ENCODE data around the gene CGNL1. TPM values are rescaled to one million over a fixed set of nuclear protein-coding genes. Genes with fewer than 3 reads are reported as not detected.

The CGNL1 gene
- total RNA-seq, 1 donor from 2014 or later = 0.11 TPM

DNA sequence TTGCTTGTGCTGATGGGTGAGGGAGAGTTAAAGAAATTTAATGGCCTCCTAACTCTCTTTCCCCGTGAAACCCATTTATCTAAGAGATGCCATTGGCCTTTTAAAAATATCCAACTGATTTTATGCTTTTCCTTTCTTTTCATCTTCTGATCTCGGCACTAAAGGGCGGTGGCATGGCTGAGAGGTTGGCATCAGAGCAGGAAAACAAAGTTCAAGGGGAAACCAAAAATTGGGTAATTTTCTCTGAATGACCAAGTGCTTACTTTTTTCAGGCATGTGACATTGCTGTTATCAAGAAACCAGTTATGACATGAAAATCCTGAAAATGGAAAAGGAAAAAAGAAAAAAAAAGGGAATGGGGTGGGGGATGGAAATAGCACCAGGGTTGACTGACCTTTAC, 3.2 kb downstream of the CGNL1 start:
- ChIA-PET CTCF (no interaction called here), POLR2A (interaction anchor here (0.7 kb wide), 1 partner anchor 634 kb away, joined by 4 read pairs; no protein-coding TSS in a partner anchor)
- intact Hi-C loops (cut with micrococcal nuclease) = no loop called here
- peaks cover 14% of the 10 kb centered on the region for H3K4me1 Mint-ChIP-seq
- no peak overlapping the region for H3K27ac Mint-ChIP-seq
- DNase-seq (no peak), ATAC-seq (ENCODE audit: low read depth) (no peak)
- H3K27me3 Mint-ChIP-seq = peaks cover 50% of the 10 kb centered on the region
- H3K36me3 Mint-ChIP-seq (ENCODE audit: low read depth) = no peaks in the 10 kb centered on the region
- no peak overlapping the region for H3K4me3 Mint-ChIP-seq
- no peaks in the 10 kb centered on the region for H3K9me3 Mint-ChIP-seq
- TF ChIP-seq, protein P1, sequence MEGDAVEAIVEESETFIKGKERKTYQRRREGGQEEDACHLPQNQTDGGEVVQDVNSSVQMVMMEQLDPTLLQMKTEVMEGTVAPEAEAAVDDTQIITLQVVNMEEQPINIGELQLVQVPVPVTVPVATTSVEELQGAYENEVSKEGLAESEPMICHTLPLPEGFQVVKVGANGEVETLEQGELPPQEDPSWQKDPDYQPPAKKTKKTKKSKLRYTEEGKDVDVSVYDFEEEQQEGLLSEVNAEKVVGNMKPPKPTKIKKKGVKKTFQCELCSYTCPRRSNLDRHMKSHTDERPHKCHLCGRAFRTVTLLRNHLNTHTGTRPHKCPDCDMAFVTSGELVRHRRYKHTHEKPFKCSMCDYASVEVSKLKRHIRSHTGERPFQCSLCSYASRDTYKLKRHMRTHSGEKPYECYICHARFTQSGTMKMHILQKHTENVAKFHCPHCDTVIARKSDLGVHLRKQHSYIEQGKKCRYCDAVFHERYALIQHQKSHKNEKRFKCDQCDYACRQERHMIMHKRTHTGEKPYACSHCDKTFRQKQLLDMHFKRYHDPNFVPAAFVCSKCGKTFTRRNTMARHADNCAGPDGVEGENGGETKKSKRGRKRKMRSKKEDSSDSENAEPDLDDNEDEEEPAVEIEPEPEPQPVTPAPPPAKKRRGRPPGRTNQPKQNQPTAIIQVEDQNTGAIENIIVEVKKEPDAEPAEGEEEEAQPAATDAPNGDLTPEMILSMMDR (IDR thresholded peaks at IDR 0.05) = no peak

GRCh38 chr15:57380854-57381253, 4.5 kb downstream of the CGNL1 start:
- H3K36me3 Mint-ChIP-seq (ENCODE audit: low read depth) = no peaks in the 10 kb centered on the region
- TF ChIP-seq, protein P1 (IDR thresholded peaks at IDR 0.05) = no peak
- H3K4me3 Mint-ChIP-seq = no peak overlapping the region
- H3K9me3 Mint-ChIP-seq = no peaks in the 10 kb centered on the region
- DNase-seq (no peak), ATAC-seq (ENCODE audit: low read depth) (no peak)
- ChIA-PET POLR2A (no interaction called here), CTCF (no interaction called here)
- H3K27me3 Mint-ChIP-seq = peaks cover 40% of the 10 kb centered on the region
- intact Hi-C loops (cut with micrococcal nuclease) = no loop called here
- no peak overlapping the region for H3K27ac Mint-ChIP-seq
- H3K4me1 Mint-ChIP-seq = peaks cover 11% of the 10 kb centered on the region

DNA sequence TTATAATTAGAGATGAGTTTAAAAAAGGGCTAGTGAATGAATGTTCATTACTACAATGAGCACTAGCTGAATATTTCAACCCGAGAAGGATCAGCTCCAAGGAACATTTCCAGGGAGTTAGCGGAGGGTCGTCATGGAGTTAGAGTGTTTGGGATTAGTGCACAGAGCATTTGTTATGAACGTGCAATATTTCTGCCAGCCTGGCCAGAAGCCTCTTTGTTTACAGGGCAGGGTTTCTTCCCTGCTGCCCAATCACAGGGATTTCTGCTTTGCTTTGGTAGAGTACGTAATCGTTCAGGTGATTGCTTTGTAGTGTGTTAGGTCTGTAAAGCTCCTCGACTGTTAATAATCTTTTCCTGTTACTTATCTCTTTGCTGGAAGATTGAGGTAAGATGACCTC, 5.9 kb downstream of the CGNL1 start:
- no peaks in the 10 kb centered on the region for H3K36me3 Mint-ChIP-seq (ENCODE audit: low read depth)
- no peak overlapping the region for H3K27ac Mint-ChIP-seq
- POLR2A ChIA-PET = no interaction called here
- TF ChIP-seq, protein P1 (IDR thresholded peaks at IDR 0.05) = no peak
- CTCF ChIA-PET = no interaction called here
- no peak overlapping the region for H3K4me3 Mint-ChIP-seq
- DNase-seq (no peak), ATAC-seq (ENCODE audit: low read depth) (no peak)
- H3K4me1 Mint-ChIP-seq = peaks cover 4% of the 10 kb centered on the region
- H3K9me3 Mint-ChIP-seq = no peaks in the 10 kb centered on the region
- intact Hi-C loops (cut with micrococcal nuclease) = no loop called here
- peaks cover 33% of the 10 kb centered on the region for H3K27me3 Mint-ChIP-seq

DNA sequence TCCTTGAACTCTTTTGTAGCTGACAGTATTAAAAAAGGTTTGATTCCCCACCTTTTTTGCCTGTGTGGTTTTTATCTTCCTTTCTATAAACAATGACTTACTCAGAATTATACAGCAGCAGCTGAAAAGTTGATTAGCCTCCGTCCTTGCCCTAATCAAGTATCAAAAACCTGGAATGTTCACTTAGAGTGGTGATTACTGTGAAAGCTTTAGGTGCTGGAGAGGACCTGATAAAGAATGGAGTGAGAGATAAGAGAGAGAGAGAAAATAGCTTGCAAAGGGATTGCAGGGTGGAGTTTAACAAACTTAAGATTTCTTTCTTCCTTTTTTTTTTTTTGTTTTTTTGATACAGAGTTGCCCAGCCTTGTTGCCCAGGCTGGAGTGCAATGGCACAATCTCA, 6.7 kb downstream of the CGNL1 start:
- H3K27ac Mint-ChIP-seq = no peak overlapping the region
- ATAC-seq (ENCODE audit: low read depth) = no peak
- H3K4me1 Mint-ChIP-seq = no peaks in the 10 kb centered on the region
- no peak for DNase-seq
- POLR2A ChIA-PET = no interaction called here
- intact Hi-C loops (cut with micrococcal nuclease) = no loop called here
- H3K27me3 Mint-ChIP-seq = peaks cover 26% of the 10 kb centered on the region
- TF ChIP-seq, protein P1 (IDR thresholded peaks at IDR 0.05) = no peak
- H3K4me3 Mint-ChIP-seq = no peak overlapping the region
- H3K9me3 Mint-ChIP-seq = no peaks in the 10 kb centered on the region
- H3K36me3 Mint-ChIP-seq (ENCODE audit: low read depth) = no peaks in the 10 kb centered on the region
- CTCF ChIA-PET = no interaction called here

DNA sequence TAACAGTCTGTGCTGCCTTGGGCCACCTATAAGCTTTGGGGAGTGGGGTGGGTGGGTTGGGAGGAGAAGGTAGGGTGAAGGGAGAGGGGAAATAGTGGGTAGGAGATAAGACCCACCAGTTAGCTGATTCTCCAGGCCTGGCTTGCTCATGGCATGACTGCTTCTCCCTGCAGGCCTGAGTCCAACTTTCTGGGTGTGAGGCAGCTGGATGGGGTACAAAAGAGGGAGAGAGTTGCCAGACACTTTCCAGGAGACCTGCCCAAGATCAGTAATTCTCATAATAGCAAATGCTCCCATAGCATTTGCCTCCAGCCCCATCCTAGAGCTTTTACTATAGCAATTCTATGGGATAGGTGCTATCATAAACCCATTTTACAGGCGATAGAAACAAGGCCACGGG, 7.7 kb downstream of the CGNL1 start:
- no peak for ATAC-seq (ENCODE audit: low read depth)
- no peak overlapping the region for H3K4me3 Mint-ChIP-seq
- TF ChIP-seq, protein P1 (IDR thresholded peaks at IDR 0.05) = no peak
- CTCF ChIA-PET = no interaction called here
- intact Hi-C loops (cut with micrococcal nuclease) = no loop called here
- H3K27ac Mint-ChIP-seq = no peak overlapping the region
- DNase-seq = no peak
- no peaks in the 10 kb centered on the region for H3K4me1 Mint-ChIP-seq
- H3K9me3 Mint-ChIP-seq = no peaks in the 10 kb centered on the region
- POLR2A ChIA-PET = no interaction called here
- H3K27me3 Mint-ChIP-seq = peaks cover 20% of the 10 kb centered on the region
- H3K36me3 Mint-ChIP-seq (ENCODE audit: low read depth) = no peaks in the 10 kb centered on the region

Data from activated B cell treated with CpG ODN at 0.5 μM for 24 hours (primary cell).